Astrocyte of the hippocampus (primary cell): ENCODE data around the gene CFAP57.
A peak's percentile ranks its signal among the peaks of the same experiment; 100 is the strongest.

Experiments
- DNase-seq: peaks from one replicate; pipeline ENCODE4 v3.0.0; 2011; ENCODE audit warnings: low read depth, low spot score

CFAP57 gene

DNA sequence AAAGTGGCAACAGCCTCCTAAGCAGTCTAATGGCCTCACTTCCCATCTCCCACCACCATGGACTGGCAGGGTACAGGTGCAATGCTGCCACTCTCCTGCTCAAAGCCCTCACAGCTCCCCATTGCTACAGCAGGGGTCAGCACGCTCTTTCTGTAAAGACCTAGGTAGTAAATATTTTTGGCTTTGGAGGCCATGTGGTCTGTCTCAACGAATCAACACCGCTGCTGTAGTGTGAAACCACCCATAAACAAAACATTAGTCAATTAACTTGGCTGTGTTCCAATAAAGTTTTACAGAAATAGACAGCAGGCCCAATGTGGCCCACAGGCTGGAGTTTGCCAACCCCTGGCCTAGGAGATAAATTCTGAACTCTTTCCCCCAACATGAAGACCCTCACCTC, 53.0 kb downstream of the CFAP57 start:
- DNase-seq, result no peak

DNA sequence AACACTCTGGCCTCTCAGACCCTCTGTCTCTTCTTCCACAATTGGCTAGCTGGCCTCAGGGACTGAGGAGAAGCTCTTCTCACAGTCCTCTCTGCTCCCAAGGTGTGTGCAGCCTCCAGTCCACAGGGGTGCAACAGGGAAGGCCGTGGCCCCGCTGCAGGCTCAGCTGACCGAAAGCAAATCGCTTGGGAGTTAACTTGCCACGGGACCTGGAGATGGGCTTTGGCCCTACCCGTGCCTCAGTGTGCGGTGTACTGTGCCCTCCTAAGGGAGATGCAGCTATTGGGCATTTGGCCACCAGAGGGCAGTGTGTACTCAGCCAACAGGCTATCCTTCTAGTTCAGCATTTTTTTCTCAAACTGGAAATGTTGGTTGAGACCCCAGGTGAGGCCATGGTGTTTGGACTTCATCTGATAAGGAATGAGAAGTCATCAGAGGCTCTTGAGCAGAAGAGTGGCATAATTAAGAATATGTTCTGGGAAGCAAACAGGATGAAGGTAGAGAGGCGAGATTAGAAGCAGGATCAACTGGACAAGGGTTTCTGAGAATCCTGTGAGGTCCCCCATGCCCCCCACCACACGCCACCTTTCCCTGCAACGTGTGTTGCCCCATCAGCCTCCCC, 55.1 kb downstream of the CFAP57 start:
- DNase-seq, result peak; percentile 87

DNA sequence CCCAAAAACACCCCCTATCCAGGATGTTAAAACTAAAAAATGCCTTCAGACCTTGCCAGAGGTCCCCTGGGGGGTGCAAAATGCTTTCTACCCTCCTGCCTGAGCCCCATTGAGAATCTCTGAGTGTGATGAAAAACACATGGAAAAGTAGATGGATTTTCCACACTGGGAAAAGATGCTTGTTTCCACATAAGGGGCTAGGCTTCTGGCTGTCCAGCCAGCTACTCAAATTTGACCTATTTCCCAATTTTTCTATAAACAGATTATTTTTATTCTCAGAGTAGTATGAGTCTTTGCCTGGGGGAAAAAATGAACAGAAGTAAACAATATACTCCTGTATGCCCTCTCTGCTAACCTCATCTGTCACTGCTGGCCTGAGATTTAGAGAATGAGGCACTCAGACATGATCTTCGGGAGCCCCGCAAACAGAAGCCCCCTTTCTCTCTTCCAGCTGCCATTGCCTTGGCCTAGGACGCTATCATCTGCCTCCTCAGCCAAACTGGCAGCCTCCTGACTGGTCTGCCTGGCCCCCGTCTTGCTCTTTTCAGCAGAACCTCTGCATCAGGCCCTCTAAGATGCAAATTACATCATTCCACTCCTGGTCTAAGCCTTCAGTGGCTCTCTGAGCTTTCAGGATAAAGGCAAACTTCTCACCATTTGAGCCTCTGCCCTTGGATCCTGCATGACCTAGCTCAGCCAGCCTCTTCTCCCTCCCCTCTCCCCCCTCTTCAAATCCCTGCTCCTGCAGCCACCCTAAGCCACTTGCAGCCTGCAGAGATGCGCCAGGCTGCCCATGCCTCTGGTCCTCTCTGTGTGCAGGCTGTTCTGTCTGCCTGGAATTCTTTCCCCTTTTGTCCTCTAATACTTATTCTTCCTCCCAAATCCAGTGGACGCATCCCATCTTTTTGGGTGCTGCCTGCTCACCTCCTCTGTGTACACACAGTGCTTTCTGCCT, 58.0 kb downstream of the CFAP57 start:
- no peak for DNase-seq

DNA sequence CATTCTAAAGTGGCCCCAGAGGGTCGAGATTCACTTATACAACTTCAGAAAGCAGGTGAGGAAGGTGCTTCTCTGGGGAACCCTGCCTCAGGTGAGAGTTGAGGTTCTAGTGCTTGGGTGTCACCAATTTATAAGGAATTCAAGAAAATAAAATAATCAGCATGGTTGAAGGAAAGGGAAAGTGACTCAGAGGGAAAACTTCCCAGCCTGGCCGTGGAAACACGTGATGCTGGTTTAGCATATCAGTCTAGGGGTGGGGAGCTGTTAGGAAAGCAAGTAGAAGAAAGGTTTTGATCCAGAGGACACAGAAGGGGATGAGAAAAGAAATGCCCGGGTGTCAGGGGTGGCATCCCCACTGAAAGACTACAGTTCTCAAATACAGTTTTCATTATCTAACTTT, 59.9 kb downstream of the CFAP57 start:
- DNase-seq, result peak; percentile 85

DNA sequence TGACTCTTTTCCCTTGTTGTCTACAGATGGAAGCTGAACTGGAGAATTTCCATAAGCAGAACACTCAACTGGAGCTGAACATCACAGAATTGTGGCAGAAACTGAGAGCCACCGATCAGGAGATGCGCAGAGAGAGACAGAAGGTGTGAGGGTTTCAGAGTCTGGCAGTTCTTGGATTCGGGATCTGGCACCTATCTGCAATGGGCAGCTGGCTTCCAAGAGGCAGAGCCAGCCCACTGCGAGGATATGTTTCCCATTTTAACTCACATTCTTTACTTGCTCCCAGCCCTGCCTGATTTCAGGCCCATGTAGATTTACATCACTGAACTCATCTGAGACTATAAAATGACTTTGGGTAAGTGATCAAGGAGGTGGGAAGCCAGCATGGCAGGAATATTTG, 60.4 kb downstream of the CFAP57 start:
- no peak for DNase-seq

DNA sequence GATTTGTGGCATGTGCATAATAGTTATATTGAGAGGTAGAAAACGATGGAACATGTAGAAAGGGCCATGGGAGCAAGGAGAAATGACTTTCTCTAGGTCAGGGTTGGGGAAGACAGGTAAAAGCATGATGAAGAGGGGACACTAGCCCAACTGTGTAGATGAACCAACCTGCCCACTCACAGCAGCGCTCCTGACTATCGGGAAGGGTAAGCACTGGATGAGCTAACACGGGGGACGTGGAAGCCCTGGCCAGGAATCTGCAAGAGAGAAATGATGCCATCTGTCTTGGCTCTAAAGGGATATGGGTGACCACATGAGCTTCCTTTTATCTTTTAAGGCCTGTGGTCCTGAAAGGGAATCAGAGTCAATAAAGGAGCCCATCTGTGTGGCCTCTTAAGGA, 61.5 kb downstream of the CFAP57 start:
- DNase-seq, result no peak

DNA sequence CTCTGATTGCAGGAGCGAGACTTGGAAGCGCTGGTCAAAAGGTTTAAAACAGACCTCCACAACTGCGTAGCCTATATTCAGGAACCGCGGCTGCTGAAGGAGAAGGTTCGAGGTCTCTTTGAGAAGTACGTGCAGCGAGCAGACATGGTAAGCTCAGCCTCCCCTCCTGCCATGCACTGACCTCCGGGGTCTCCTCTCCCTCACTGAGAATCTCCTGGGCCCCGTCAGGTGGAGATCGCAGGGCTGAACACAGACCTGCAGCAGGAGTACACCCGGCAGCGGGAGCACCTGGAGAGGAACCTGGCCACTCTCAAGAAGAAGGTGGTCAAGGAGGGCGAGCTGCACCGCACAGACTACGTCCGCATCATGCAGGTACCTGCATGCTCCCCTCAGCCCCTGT, 62.1 kb downstream of the CFAP57 start:
- DNase-seq, result no peak

DNA sequence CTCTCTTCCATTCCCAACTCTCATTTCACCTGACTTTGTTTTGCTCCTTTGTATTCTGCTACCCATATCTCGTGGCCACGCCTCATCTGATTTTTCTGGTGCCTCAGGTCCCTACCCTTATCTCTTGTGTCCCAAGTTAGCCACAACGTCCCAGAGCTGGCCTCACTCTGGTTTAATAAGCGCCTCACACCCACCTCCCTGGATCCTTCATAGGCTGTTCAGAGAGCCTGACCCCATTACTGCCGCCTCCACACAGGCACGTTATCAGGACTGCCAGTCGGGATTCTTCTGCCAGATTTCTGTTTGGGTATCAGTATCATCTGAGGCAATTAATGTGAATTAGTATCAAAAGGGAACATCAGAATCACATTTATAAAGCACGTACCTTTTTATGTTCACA, 62.9 kb downstream of the CFAP57 start:
- no peak for DNase-seq

DNA sequence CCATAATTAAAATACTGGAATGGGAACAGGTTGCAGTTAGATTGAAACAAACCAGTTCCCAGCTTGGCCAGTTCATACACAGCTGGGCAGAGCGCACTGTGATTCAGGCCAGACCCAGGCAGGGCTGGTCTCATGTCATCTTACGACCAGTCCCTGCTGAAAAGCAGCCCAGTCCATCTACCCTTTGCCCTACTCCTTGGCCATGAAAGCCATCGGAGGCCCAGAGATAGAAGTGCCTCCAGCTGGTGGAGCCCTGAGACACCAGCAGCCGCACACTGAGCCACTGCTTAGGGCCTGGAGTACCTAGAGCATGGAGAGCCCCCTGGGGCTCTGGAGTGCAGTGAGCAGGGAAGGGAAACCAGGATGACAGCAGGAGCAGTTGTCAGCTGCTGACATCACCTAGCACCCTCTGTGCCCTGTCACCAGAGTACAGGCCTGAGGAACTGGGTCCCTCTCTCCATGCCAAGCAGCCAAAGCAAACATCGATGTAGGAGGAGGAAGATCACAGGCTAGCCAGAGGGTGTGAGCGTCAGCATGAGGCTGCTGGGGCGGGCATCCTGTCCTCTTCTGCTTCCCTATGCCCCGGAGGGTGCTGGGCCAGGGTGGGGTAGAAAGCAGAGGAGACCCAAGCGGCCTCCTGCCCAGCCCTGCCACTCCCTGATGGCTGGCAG, 63.5 kb downstream of the CFAP57 start:
- no peak for DNase-seq

DNA sequence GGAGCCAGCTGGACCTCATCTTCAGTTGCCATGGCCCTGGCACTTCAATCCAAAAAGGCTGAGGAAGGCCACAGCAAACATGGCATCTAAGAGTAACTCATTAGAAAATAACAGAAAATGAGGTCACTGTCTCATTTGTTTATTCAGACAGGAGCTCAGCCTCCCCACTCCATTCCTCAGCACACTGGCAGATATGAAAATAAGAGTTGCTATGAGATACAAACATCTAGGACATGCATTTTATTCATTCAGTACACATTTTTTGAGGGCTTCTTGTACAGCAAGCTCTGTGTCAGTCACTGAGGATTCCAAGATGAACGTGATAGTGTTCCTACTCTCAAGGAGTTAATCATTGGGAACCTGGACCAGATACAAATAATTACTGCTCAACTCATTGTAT, 65.0 kb downstream of the CFAP57 start:
- DNase-seq, result no peak

DNA sequence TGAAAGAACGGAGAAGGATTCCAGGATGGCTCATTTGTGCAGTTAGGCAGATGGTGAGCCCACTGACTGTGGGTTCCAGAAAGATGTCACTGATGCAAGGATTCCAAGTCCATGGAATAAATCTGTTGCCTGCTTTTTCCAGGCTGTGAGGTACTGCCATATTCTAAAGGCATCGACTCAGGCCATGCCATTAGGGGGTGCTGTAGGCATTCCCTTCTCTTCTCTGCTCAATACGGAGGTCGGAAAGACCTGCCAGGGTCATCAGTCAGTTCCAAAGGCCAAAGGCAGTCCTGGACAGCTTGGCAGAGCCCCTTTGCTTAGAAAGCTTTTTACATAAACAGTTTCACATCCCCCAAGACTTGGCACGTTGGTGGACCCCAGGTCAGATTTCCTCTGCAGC, 66.0 kb downstream of the CFAP57 start:
- peak; percentile 79 for DNase-seq

DNA sequence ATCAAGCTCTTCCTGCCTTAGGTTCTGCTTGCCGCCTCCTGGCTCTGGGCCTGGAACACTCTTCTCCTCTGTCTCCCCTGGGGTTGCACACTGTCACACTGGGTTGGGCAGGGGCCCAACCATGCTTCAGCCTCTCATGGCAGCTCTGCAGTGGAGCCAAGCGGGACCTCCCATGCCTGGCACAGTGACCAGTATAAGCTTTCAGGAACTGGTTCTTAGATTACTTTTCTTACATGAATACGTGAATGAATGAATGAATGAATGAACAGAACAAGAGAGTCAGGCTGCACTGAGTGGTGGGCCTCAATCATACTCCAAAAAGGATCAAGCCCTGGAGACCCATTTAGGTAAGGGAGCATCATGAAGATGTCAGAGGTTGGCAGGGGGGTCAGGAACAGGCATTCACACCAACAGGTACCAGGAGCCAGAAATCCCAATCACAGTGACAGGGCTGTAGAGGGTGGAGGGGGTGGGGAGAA, 66.9 kb downstream of the CFAP57 start:
- DNase-seq, result no peak

DNA sequence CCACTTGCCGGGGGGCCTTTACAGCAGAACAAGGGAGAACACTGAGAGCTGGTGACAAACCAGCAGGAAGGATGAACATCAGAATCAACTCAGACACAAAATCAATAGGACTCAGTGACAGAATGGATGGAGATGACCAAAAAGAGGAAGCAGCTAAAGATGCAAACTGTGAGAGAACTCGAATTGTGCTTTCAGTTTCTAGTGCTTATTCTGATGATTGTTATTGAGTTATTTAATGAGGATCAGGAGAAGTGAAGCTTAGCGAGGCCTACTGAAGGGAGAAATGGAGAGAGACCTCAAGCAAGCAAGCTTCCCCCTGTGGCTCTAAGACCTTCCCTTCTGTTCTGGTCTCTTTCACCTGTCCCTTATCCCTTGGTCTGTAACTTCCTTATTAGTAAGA, 67.4 kb downstream of the CFAP57 start:
- no peak for DNase-seq

DNA sequence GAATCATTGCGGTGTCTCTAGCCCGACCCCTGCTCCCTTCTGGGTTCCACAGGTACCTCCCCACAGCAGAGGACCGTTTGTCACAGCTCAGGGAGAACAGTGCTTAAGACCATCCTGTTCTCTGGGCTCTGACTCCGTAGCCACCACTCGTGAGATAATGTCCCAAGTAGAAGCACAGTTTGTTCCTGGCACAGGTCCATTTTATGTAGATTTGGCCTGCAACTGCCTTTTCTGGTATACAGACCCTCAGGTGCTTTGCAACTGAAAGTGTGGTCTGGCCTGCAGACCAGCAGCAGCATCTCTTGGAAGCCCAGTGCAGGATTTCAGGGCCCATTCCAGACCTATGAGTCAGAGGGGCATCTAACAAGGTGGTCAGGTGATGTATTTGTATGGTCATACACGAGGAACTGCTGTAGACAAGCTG, 69.3 kb downstream of the CFAP57 start:
- DNase-seq, result peak; percentile 71

DNA sequence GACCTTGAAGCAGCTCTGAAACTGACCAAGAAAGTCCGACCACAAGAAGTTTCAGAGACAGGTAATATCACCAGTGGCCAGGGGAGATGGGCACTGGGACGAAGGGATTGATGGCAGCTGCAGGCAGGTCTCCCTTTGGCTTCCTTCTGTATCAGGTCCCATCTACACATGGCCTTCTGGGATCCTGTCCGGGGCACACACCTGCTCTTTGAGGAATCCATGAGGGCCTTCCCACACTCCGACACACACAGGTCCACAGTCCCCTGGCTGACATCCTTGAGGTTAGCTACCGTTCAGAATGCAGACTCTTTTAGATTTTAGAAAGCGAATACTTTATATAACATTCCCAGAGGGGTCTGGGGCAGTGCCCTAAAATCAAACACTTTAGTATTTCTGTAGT, 71.2 kb downstream of the CFAP57 start:
- DNase-seq, result no peak

DNA sequence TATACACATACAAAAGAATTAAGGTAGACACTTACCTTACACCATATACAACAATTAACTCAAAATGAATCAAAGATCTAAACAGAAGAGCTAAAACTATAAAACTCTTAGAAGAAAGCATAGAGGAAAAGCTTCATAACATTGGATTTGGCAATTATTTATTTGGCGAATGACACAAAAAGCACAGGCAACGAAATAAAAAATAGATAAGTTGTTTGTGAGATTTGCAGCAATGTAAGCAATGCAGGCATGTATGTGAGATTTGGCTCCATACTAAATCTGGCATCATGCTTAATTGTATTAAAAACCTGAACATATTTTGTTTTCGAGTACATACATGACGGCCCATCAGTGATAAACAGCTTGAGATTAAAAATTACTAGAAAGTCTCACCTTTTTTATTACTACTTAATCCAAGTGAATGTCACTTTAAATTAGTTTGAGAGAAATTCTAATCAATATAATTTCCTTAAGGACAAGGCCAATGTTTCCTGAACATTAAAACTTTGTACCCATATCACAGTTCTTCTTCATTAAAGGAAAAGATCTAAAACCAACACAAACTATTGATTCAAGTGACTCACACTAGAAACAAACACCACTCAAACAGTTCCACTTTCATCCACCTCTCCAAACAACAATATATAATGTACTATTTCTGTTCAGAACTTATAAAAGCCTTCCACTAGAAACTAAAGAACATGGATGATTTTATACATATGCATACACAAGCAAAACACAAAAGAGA, 74.5 kb downstream of the CFAP57 start:
- DNase-seq, result no peak

DNA sequence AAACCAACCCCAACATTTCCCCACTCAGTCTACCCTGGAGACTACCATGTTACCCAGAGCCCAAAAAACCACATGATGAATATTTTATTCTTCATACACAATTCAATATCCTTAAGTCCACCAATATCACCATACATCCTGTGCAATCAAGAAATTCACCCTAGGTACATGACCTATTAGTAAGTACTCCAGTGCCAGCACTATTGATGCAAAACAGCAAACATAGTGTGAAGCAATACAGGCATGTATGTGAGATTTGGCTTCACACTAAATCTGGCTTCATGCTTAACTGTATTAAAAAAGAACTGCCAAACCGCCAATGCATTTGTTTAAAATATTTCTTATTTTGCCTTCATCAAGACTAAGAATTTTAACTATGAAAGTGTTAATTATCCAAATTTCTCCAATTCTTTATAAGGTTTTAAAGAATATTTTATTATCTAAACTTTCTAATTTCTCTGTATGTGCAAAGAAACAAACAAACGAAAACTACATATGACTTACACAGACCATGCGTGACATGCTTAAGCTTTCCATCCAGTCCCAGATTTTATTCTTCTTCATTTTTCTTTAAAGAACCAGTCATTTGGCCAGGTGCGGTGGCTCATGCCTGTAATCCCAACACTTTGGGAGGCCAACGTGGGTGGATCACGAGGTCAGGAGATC, 75.3 kb downstream of the CFAP57 start:
- no peak for DNase-seq

DNA sequence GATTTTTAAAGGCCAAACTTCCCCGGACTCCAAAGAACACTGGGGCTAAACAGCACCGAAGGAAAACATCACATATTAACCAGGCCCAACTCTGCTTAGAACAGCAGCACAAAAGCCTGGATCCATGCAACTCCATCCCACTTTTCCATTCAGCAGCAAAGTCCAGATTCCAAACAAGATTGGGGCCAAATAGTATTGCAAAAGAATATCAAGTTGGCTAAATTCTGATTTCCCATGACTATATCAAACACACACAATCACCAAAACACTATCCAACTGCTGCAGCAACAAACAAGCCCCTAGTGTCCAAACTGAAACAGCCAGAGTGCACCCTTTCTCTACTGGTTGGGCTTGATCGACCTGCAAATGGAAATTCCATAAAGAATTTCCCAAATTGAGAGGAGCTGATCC, 78.2 kb downstream of the CFAP57 start:
- no peak for DNase-seq

DNA sequence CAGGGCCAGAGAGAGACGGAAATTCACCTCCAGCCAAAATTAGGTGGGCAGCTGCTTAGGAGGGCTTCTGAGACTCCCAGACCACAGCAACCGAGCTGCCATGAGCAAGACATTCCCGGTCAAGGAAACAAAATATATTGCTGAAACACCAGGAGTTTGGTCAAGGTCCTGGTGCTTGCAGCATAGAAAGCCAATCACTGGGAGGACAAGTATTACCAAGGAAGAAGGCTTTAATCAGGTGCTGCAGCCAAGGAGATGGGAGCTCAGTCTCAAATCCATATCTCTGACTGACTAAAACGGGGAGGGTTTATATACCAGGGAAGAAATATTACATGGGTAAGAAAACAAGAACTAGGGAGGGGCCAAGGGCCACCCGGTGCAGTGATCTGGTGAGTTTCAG, 78.9 kb downstream of the CFAP57 start:
- DNase-seq, result no peak

DNA sequence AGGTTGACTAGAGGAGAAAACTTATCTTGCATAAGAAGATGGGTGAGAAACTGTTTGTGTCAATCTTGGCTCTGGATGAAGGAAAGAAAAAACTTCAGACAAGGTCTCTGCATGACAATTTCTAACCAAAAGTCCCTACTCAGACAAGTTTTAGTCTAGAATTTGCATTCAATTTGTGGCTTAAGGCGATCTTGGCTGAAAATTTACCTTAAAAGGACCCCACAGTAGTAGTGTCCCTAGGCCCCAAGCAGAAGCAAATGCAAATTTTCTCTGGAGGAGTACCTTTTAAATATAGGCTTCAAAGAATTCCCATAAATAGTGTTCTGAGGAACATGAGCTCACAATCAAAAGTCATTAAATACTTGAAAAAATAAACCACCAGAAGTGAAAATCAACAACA, 80.1 kb downstream of the CFAP57 start:
- no peak for DNase-seq

DNA sequence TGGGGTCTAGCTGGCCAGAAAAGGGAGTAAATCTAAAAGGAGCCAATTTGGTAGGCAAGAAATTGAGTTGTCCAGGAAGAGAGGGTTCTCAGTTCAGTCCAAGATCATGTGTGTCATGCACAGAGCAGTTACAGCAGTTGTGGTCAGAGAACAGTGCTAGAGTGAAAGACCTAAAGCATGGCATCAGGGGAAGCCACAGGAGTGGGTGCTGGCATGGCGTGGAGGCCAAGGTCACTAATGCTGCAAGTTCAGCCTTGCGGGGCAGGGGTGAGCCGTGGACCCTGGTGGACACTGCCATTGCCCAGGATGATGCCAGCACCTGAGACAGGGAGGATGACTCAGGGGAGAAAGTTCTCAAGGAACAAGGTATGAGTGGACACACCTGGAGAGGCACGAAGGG, 81.0 kb downstream of the CFAP57 start:
- no peak for DNase-seq
